Bone marrow (tissue), 2 donors: ENCODE measurements around the gene CDCA4.

Experiments used
- DNase-seq, 2 donors: peaks; one replicate each; lab custom pipeline; 2025; lab: John Stamatoyannopoulos, UW

The CDCA4 gene

DNA sequence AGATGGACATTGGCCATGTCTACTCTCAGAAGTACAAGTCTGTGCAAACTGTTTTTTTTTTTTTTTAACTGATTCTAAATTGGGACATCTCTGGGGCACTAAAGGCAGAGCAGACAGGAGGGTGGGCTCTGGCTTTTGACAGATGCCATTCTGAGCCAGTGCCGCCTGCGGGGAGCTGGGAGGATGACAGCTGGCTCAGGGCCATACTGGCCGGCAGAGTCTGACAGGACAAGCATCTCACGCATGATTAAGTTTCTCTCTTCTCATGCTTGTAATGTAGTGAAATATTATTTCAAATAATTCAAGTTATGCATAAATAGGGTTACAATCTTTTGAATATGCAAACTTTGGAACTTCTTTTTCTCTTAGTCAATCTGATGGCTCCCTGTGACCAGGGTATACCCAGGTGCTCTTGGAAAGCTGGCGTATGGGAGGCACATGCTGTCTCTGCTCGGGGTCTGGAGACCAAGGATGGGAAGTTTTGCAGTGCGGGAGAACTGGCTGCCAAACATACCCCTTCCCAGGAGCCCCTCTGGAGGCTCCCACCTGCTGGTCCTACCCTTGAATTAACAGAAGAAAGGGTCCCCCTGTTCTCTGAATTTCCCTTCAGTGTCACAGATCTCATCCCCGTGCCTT lies 7.6 kb downstream of the CDCA4 start:
- DNase-seq, result no peak

DNA sequence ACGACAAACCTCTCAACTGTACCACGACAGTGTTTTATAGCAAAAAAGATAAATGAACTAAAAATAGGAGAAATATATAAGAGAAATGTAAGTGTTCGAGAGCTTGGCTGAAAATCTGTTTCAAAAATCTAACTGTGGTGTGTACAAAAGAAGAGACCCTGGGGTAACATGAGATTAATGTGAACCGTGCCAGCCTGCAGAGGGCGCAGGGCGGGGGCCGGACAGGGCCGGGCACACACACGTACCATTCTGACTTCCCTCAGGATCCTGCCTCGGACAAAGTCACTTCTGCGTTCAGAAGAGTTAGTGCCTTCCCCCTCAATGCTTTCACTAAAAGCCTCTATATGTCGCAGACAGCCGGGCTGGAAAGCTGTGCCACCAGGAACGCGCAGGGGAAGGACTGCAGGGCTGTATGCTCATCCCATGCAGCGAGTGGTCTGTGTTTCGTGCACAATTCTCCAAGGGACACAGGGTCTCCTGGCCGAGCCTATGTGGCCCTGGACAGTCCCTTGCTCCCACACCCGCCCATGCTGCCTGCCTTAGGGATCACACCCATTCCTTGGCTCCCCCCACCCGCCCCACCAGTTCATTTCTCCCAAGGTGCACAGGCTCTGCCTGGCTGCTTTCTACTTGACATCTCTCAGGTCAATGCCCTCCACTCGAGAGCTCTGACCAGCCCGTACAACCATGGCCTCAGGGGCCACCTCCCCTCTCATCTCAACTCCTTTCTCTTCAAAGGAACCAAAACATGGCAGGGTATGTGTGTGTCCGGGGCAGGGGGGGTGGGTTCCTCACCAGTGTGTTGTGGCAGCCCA lies 8.5 kb downstream of the CDCA4 start:
- DNase-seq, result no peak

DNA sequence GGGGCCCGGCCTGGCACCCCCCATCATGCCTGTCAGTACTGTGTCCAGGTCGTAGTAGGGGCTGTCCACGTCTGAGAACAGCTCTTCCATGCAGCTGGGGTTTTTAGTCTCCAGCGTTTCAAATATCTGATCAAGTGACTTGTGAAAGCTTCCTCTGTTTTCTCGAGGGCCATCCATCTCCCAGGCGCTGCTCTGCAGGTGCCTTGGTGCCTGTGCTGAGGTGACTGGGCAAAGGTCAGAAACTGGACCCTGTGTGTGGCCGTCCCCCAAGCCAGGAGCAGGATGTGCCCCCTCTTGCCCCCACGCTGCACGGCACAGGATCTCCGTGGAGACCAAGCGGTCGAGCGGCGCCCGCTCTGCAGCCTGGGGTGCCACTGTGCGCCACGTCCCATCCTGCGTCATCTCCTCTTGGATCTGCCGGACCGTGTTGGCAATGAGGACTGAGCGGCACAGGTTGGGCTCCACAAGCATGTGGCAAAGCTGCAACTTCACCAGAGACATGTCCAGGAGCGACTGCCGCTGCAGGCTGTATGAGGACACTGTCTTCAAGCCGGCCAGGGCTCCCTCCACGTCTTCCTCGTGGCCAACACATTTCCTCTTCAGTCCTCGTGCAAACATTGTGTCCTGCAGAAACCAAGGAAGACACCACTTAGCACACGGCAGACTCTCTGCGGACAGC lies 9.4 kb downstream of the CDCA4 start:
- no peak for DNase-seq

DNA sequence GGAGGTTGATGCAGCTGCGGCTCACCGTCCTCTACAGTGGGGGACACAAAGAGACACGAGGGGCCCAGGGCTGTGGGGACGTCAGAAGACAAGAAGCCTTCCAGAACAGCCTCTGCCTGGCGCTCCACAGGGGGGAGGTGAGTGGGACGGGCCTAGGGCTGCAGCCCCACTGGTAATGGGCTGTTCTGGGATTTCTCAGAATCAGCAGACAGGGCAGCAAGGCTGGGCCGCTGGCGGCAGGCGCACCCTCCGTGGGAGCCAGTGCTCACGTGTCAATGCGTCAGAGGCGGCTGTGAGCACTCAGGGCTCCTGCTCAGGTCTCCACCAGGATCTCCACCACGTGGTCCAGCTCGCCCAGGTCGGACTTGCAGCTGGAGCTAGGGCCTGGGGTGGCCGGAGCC lies 10.0 kb downstream of the CDCA4 start:
- no peak for DNase-seq

DNA sequence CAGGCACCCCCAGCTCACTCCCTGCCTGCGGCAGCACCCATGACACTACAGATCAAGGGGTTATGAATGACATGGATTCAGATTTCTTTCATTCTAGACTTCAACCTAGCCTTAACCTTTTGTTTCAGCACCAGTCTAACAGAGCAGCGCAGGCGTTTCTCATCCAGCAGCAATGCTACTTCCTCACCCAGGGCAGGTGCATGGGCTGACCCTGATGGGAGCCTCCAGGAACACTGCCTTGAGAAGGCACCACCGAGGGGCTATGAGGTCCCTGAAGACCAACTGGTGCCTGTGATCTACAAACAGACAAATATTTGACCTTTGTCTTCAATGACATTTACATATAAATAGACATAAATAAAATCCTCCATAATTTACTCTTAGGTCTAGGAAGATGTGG lies 10.8 kb downstream of the CDCA4 start:
- DNase-seq, result no peak

DNA sequence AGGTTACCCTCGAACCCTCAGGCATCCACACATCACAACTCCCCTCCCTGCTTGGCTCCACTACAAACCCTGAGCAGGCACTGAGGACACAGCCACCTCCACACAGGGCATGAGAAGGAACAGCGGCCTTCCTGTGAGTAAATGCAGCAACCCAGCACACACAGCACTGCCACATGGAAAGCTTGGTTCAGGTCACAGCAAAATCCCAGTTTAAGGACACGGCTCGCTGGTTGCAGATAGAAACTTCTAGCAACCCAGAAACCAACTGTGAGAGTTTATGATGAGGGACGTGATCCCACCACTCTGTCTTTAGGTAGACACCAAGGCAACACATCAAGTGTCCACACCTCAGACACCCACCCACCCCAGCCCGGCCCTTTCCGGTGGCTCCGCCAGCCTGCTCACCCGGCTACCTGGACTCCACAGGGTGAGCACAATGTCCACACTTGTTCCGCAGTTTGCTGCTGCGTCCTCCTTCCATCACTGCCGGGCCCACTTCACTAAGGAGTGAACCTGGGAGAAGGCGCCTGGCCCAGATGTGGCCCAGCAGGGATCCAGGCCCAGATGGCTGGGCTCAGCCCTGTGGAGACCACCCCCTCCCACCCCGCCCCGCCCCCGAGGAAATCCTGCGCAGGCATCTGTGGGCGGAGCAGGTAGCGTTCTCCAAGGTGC lies 13.2 kb downstream of the CDCA4 start:
- no peak for DNase-seq

DNA sequence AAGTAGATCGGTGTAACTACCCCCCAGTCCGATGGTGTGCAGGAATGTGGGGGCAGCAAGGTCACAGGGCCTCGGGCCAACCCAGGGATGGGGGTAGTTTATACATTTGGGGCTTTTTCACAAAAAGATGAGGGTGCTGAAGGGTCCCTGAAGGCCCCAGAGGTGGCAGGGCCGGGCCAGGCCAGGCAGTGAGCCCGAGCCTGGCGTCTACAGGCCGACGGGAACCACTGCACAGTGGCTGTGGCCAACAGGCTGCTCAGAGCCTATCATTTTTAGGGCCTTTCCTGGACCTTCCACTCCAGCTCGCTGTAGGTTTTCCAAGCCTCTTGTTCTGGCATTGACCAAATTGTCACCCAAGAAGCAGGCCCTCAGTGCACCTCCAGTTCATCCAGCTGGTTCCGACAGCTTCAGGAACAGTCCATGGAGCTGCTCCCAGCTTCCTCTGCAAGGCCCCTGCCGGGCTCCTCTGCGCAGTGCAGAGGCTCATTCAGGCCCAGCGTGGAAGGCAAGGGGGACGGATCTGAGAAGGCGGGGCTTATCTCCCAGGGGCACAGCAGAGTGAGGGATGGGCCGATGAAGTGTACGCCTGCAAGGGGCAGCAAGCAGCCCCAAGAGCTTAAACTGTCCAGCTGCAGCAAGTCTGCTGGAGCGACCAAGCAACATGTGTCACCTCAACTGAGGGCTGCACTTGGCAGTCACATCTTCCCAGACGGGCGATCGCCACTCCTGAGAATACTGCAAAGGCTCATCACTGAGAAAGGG lies 13.9 kb downstream of the CDCA4 start:
- no peak for DNase-seq

DNA sequence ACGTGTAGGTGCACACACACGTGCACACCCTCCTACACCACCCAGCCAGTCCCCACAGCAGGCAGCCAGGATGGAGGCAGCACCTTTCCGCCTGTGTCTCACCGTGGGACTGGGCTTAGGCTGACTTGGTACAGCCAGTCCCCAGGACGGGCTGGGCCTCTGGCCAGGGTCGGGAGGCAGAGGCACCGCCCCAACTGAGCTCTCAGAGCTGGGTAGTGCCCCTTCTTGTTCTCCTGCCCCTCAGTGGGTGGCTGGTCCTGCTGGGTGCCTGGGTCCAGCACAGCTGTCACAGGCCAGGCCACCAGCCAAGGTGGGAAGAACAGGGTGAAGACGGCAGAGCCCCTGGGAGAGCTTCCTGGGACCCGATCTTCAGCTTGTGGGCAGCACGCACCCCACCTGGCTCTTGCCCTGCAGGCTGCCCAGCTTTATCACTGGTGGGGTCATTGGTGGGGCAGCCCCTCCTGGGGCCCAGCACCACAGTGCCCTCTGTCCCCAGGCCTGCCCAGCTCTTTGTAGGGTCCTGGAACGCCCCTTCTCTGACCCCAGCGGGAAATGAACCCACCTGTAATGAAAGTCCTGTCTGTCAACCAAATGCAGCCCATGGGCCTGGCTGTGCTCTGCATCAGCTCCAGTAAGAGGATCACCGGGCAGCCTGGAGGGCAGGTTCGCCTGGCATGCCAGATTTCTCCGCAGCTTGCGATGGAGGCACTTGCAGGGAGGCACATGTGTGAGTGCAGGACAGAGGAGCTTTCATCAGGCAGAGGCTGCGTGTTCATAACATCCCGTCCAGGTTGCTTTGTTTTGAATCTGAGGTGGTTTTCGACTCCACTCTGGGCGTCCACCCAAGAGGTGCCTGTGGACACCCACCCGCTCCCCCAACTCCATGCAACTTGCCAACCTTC lies 14.7 kb downstream of the CDCA4 start:
- no peak for DNase-seq

DNA sequence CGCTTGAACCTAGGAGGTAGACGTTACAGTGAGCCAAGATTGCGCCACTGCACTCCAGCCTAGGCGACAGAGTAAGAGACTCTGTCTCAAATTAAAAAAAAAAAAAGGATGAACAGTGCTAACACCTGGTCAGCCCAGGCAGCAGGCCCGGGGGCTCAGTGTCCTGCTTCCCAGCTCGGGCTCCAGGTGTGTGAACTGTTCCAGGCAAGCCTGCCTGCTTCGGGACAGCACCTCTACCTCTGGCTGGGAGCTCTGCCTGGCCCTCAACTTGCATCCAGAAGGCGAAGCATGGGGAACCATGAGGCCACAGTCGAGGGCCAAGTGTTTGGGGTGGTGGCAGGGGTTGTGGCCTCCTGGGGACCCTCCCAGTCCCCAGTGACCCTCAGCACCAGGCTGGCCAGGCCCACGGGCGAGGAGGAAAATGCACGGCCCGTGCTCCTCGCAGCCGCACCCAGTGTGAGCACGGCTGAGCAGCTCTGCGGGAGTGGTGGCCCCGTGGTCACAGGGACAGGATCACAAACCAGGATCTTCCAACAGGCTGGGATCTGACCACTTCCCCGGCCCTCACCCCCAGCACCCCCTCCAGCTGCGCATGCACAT lies 15.5 kb downstream of the CDCA4 start:
- no peak for DNase-seq

DNA sequence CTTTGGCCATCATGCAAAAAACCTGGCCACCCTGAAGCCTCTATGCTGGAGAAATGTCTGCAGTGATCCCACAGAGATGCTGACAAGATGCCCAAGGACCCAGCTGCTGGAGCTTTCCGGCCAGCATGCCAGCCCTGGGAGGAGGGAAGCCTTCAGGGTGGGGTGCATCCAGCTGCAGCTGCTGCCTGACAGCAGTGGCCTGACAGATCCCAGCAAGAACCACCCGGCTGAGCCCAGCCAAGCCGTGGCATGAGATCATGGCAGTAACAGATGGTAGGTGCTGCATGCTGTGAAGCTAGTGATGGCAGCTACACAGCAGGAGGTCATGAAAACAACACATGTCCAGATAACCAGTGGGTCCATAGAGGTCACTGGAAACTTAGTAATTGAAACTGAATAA lies 21.5 kb downstream of the CDCA4 start:
- DNase-seq, result no peak

DNA sequence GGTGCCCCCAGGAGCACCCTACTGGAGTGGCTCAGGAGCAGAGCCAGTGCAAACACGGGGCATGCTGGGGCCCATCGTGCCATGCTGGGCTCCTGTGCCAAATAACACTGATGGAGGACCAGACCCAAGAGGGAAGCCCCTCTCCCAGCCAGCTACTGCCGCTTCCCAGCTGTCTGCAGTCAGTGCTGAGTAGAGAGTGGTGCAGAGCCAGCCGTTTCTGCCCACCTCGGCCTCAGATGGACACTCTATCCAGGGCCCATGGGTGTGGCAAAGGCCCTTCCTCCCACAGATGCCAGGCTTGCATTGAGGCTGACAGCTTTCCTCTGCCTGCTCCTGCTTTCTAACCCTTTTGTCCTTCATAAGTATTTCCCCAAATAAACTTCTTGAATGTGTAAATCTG lies 22.1 kb downstream of the CDCA4 start:
- DNase-seq, result no peak

DNA sequence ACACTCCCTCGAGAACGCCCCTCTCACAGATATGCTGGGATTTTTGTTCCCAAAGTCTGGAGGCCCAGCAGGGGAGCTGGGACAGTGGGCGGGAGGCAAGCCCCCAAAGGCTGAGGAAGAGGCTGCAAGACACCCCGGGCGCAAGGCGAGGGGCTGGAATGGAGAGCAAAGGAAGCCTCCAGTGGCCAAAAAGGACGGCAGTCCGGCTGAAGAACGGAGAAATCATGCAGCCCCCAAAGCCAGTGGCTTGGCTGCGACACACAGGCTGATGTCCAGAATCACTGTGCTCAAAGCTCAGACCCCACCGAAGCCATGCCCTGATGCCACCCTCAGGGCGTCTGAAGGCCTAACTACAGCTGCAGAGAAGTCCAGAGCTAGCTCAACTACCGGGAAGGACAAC lies 24.4 kb downstream of the CDCA4 start:
- DNase-seq, result no peak

DNA sequence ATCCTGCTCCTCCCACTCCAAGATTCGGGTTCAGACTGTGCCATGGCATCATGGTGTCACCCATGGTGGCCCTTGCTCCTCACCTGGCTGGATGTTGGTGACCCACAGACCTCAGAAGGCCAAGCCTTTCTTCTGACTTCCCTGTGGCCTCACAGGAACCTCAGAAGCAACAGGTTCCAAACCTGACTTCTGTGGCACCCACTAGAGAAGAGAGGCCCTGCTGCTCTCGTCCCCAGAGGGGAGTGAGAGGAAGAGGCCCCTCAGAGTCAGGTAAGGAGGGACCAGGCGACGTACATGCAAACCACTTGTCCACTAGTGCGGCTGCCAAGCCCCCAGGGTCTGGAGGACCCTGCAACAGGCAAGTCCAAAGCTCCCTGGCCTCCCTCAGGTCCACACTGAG lies 24.9 kb downstream of the CDCA4 start:
- DNase-seq, result no peak

DNA sequence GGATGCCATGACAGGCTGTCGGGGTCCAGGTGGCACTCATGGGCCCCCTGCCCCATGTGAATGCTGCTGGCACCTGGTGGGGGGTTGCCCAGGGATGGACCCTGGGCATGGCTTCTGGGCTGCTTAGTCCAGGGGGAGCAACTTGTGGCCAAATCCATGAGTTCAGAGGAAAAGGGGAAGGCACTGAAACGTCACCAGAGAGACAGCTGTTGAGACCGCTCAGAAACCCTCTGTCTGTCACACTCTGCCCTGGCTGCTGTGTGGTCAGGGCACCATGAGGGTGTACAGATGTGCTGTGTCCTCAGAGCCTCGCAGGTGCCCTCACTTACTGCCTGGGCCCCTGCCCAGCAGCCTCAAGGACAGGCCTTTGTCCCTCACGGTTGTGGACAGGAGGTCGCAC lies 25.9 kb downstream of the CDCA4 start:
- no peak for DNase-seq

DNA sequence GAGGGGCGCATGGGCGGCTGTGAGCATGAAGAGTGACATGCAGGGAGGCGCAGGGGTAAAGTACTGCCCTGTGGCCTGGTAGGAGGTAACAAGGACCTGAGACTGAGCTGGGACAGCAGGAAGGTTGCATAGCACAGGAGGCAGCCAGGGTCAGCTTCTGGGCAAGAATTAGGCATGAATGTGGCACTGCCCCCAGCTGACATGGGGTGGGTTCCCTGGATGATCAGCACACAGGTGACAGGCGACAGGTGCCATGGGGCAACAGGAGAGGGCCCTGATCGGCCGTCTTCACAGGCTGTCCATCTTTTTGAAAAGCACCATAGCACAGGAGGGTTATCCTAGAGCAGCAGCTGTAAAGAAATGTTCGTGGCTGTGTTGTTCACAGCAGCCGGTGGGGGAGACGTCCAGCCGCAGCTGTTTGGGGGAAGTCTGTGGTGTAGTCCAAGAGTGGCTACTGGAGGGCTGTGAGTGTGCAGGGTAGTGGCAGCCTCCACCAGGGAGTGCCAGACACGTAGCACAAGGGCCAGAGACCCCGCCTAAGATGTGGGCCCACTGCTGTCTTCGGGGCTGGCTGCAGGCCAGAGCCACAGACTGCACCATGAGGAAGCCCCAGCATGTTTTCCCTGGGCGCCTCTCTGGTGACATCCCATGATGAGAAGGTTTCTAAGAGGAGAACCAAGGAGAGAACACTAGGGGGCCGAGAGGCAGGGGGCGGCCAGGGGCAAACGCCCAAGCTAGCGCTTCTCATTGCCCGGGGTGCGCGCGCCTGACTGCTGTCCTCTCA lies 26.9 kb downstream of the CDCA4 start:
- DNase-seq, result peak in 1 of 2 donors; percentile 7

DNA sequence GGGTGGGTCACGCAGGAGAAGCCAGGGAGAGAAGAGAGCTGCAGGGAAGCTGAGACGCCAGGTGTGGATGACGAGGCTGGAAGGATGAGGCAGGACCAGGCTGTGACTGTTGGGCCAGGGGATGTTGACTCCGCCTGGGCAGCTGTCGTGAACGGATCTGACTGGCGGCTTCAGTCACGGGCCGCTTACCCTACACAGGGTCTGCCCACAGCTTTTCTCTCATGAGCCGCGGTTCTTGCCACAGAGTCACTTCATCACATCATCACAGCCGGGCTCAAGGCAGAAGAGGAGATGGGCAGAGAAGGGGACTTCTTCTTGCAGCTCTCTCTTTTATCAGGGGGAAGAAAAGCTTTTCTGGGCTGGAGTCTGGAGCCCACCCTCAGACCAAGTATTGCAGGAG lies 27.6 kb downstream of the CDCA4 start:
- DNase-seq, result no peak

DNA sequence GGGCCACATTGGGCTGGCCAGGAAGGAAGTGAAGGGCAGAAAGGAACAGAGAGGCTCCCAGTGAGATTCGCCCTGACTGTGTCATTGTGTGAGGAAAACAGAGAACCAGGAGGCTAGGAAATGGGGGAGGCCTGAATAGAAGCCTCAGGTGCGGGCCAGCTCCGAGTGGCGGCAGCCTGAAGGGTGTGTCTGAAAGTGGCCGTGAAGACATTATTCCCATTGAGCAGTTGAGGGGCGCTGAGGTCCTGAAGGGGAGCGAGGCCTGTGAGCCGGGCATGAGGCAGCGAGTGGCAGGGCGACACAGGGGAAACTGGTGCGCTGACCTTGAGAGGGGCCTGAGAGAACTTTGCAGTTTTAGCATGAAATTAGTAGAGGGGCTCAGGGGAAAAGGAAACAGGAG lies 28.4 kb downstream of the CDCA4 start:
- DNase-seq, result no peak

DNA sequence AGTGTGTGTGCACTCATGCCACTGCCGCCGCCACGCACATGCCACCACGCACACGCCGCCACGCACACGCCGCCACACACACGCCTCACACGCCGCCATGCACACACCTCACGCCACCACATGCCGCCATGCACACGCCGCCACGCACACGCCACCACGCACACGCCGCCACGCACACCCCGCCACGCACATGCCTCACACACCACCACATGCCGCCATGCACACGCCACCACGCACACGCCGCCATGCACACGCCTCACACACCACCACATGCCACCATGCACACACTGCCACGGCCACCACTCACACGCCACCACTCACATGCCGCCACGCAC lies 29.0 kb downstream of the CDCA4 start:
- no peak for DNase-seq

DNA sequence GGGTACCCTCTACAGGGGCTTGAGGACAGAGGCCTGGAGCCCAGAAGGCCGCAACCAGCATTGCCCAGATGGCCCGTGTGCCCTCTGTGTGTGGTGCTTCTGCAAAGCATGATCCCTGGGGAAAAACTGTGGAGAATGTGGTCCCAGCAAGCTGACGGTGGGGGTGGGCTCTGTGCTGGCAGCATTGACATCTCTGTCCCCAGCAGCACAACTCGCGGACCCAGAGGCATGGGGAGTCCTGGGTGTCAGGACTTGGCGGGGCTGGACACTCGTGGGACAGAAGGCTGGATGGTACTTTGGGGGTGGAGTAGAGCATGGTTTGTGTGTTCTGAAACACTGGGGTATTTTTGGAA lies 31.0 kb downstream of the CDCA4 start:
- DNase-seq, result no peak
